Esophagus squamous epithelium (tissue), 5 donors: ENCODE measurements around the gene SLAMF7. TPM values are rescaled to one million over a fixed set of nuclear protein-coding genes. Genes with fewer than 3 reads are reported as not detected.

ENCODE experiments used
- DNase-seq: peaks from one replicate; lab custom pipeline; 2025; lab: John Stamatoyannopoulos, UW
- H3K27ac ChIP-seq, 4 donors: fragments of 200-600 bp; sonication (generic); one replicate each; pipeline ENCODE4 v1.5.1; 2016 to 2019; ENCODE audit warnings: mild to moderate bottlenecking in 1 of 4
- H3K27me3 ChIP-seq, 4 donors: fragments of 200-600 bp; sonication (generic); 1 replicate in 3 of 4; 2 replicates in 1 of 4; pipeline versions ENCODE4 v1.5.1 to v1.6.0; 2017 to 2021; ENCODE audit warnings: antibody characterized with exemption in 1 of 4
- H3K36me3 ChIP-seq, 3 donors: fragments of 200-600 bp; sonication (generic); one replicate each; pipeline ENCODE4 v1.5.1; 2016 to 2019
- H3K4me1 ChIP-seq, 3 donors: fragments of 200-600 bp; sonication (generic); one replicate each; pipeline ENCODE4 v1.5.1; 2017 to 2019
- H3K4me3 ChIP-seq, 4 donors: fragments of 200-600 bp; sonication (generic); 1 replicate in 3 of 4; 2 replicates in 1 of 4; pipeline ENCODE4 v1.5.1; 2016 to 2019; ENCODE audit warnings: mild to moderate bottlenecking in 2 of 4, moderate library complexity in 1 of 4
- H3K9me3 ChIP-seq, 3 donors: fragments of 200-600 bp; sonication (generic); one replicate each; pipeline ENCODE4 v1.5.1; 2016 to 2019
- POLR2A ChIP-seq, 4 donors: fragments of 450-650 bp; IDR thresholded peaks; one replicate each; pipeline ENCODE4 v1.6.1; 2017; ENCODE audit warnings: antibody characterized with exemption in 4 of 4, mild to moderate bottlenecking in 4 of 4, moderate library complexity in 3 of 4
- WGBS, 2 donors: methylation state at CpG; one replicate each; pipeline ENCODE4 v1.1.5; 2018; 5-methylcytosine and 5-hydroxymethylcytosine counted together
- intact Hi-C: fragments of 100-400 bp; cut with DNase I; formaldehyde crosslinking; loops from one replicate; pipeline ENCODE4 v1.15.0; 2022
- total RNA-seq, 4 donors: library from RNA; depleted of rRNA; stranded (reverse); fragments of >200 nt; gene quantifications; one replicate each; pipeline ENCODE4 v1.1.0, GENCODE V29; 2016
- TF ChIP-seq, protein P1 (sequence below), 6 experiments: fragments of 450-650 bp in 4 of 6; fragments of 200-600 bp in 2 of 6; sonication (generic) in 2 of 6; IDR thresholded peaks; one replicate each; pipeline ENCODE4 v1.5.1; 2016 to 2019; ENCODE audit warnings: antibody characterized with exemption in 6 of 6, mild to moderate bottlenecking in 4 of 6, moderate library complexity in 4 of 6
- donor health status: DM: yes; HTN: yes; CAD: no.

The SLAMF7 gene
- total RNA-seq, 4 donors from 2014 or later = 1.8 to 3.2 (median 2.3) TPM

- H3K4me3 ChIP-seq = no peak overlapping the region
- H3K27me3 ChIP-seq = no peaks in the 10 kb centered on the region
- no peaks in the 10 kb centered on the region for H3K36me3 ChIP-seq
- H3K27ac ChIP-seq = no peak overlapping the region
- no peak for TF ChIP-seq POLR2A (IDR thresholded peaks at IDR 0.05)
- TF ChIP-seq, protein P1, sequence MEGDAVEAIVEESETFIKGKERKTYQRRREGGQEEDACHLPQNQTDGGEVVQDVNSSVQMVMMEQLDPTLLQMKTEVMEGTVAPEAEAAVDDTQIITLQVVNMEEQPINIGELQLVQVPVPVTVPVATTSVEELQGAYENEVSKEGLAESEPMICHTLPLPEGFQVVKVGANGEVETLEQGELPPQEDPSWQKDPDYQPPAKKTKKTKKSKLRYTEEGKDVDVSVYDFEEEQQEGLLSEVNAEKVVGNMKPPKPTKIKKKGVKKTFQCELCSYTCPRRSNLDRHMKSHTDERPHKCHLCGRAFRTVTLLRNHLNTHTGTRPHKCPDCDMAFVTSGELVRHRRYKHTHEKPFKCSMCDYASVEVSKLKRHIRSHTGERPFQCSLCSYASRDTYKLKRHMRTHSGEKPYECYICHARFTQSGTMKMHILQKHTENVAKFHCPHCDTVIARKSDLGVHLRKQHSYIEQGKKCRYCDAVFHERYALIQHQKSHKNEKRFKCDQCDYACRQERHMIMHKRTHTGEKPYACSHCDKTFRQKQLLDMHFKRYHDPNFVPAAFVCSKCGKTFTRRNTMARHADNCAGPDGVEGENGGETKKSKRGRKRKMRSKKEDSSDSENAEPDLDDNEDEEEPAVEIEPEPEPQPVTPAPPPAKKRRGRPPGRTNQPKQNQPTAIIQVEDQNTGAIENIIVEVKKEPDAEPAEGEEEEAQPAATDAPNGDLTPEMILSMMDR (IDR thresholded peaks at IDR 0.05) = no peak
- intact Hi-C loops = no loop called here
- H3K9me3 ChIP-seq = no peaks in the 10 kb centered on the region
- DNase-seq = no peak
- peaks cover 9 to 34% (median 10%) of the 10 kb centered on the region in 3 donors for H3K4me1 ChIP-seq
Observed at GRCh38 chr1:160759740-160760139, 20.7 kb downstream of the SLAMF7 start.

DNA sequence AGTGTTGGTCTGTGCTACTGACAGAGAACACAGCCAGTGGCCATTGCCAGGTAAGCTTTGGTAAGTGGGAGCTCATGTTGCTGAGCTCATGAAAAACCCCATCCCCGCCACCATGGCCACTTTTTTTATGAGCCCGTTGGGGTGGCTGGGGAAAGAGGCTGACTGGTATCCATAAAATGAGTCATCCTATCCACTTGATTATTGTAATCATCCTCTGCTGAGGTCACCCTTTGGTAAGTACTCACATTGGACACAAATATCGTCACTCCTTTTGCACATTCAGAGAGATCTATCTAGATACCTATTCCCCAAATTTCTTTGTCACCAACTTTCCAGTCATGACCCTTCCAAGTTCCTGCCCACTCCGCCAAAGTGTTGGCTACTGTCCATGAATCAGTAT, 22.0 kb downstream of the SLAMF7 start:
- H3K27me3 ChIP-seq = no peaks in the 10 kb centered on the region
- H3K9me3 ChIP-seq = no peaks in the 10 kb centered on the region
- H3K4me3 ChIP-seq = no peak overlapping the region
- TF ChIP-seq, protein P1 (IDR thresholded peaks at IDR 0.05) = no peak
- no peak for TF ChIP-seq POLR2A (IDR thresholded peaks at IDR 0.05)
- WGBS, 2 donors = 78 to 81% methylated on average over 4 of the region's 4 CpGs
- intact Hi-C loops = no loop called here
- H3K27ac ChIP-seq = peak overlapping the region in 2 of 4 donors; percentile 43 to 61
- peaks cover 9 to 34% (median 10%) of the 10 kb centered on the region in 3 donors for H3K4me1 ChIP-seq
- no peak for DNase-seq
- H3K36me3 ChIP-seq = no peaks in the 10 kb centered on the region

- H3K4me3 ChIP-seq = no peak overlapping the region
- peak overlapping the region; percentile 47 to 79 (median 70) for H3K27ac ChIP-seq
- intact Hi-C loops = no loop called here
- no peaks in the 10 kb centered on the region for H3K36me3 ChIP-seq
- no peaks in the 10 kb centered on the region for H3K9me3 ChIP-seq
- TF ChIP-seq, protein P1 (IDR thresholded peaks at IDR 0.05) = no peak
- TF ChIP-seq POLR2A (IDR thresholded peaks at IDR 0.05) = no peak
- no peaks in the 10 kb centered on the region for H3K27me3 ChIP-seq
- no peak for DNase-seq
- H3K4me1 ChIP-seq = peaks cover 11 to 40% (median 14%) of the 10 kb centered on the region in 3 donors
- 33 to 63% methylated on average over 2 of the region's 2 CpGs for WGBS, 2 donors
Observed at GRCh38 chr1:160761886-160762285, 22.8 kb downstream of the SLAMF7 start.

GRCh38 chr1:160763993-160764392, 24.9 kb downstream of the SLAMF7 start:
- Histone ChIP-seq H3K36me3 (no peaks in the 10 kb centered on the region), H3K9me3 (no peaks in the 10 kb centered on the region), H3K4me3 (no peak overlapping the region), H3K27me3 (no peaks in the 10 kb centered on the region), H3K4me1 (peaks cover 14 to 61% (median 28%) of the 10 kb centered on the region in 3 donors), H3K27ac (peak overlapping the region in 1 of 4 donors; percentile 9)
- 69 to 71% methylated on average over 3 of the region's 3 CpGs for WGBS, 2 donors
- intact Hi-C loops = no loop called here
- DNase-seq = no peak
- TF ChIP-seq, protein P1 (IDR thresholded peaks at IDR 0.05) = no peak
- no peak for TF ChIP-seq POLR2A (IDR thresholded peaks at IDR 0.05)

DNA sequence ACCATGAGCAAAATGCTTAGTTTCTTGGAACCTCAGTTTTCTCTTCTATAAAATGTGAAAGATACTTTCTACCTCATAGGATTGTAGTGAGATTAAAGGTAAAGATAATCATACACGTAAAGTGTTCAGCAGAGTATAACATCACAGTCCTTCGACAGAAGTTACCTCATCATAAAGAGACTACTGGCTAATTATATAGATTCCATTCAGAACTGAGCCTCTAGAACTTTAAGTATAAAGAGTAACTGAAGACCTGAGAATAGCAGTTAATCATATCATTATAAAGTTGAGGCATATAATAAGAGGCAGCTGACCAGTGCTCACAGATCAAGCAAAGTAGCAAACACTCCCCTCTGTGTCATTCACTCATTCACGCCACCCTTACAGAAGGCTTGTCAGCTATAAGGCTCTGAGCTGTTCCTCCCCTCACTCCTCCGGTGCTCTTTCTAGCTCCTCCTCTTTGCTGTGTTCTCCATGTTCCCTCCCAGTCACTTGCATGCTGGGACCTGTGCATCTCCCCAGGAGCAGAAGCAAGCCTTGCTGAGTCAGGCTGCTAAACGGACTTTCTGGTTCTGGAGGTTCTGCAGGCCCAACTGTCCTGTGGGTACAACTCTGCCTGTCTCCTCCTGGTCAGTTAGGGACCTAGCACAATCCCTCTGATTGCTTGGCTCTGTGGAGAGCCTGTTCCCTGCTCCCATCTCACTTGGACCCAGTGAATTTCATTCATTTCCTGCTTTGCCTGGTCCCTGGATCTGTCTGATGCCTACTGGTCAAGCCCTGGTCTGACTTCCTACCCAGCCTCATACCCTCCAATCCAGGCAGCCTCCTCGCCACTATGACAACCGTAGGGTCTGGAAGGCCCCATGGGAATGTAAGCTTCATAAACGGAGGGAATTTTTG, 28.6 kb downstream of the SLAMF7 start:
- WGBS, 2 donors = 31 to 35% methylated on average over 8 of the region's 8 CpGs
- Histone ChIP-seq H3K4me3 (peak overlapping the region in 3 of 4 donors; percentile 23 to 48 (median 29)), H3K27ac (peak overlapping the region; percentile 70 to 93 (median 86)), H3K27me3 (no peaks in the 10 kb centered on the region), H3K36me3 (no peaks in the 10 kb centered on the region), H3K4me1 (peaks cover 5 to 39% (median 22%) of the 10 kb centered on the region in 3 donors), H3K9me3 (no peaks in the 10 kb centered on the region)
- no peak for DNase-seq
- TF ChIP-seq POLR2A (IDR thresholded peaks at IDR 0.05) = peak in 1 of 4 donors; percentile 33
- TF ChIP-seq, protein P1 (IDR thresholded peaks at IDR 0.05) = no peak
- intact Hi-C loops = loop anchor here (5.0 kb wide), 1 partner anchor 40 kb away; no protein-coding TSS in a partner anchor
